Omental fat pad (tissue), 4 donors: ENCODE measurements around the gene KIAA0232. TPM values are rescaled to one million over a fixed set of nuclear protein-coding genes. Genes with fewer than 3 reads are reported as not detected.

ENCODE experiments used
- ATAC-seq: fragments of 150-250 bp; one replicate; pipeline ENCODE4 v1.9.1; 2016; ENCODE audit warnings: mild to moderate bottlenecking, moderate library complexity; ENCODE audit not compliant: low FRiP score
- DNase-seq: peaks from one replicate; pipeline ENCODE4 v3.0.0-alpha.2; 2019; ENCODE audit warnings: low spot score
- CTCF ChIP-seq, 3 donors: fragments of 450-650 bp; IDR thresholded peaks; one replicate each; pipeline ENCODE4 v1.5.1; 2016 to 2017; ENCODE audit warnings: antibody characterized with exemption in 3 of 3, mild to moderate bottlenecking in 3 of 3, moderate library complexity in 2 of 3
- total RNA-seq, 4 donors: library from RNA; depleted of rRNA; stranded (reverse); fragments of >200 nt; gene quantifications; one replicate each; pipeline ENCODE4 v1.1.0, GENCODE V29; 2016

The KIAA0232 gene
- total RNA-seq, 4 donors from 2014 or later = 26.4 to 29.8 (median 27.0) TPM

DNA sequence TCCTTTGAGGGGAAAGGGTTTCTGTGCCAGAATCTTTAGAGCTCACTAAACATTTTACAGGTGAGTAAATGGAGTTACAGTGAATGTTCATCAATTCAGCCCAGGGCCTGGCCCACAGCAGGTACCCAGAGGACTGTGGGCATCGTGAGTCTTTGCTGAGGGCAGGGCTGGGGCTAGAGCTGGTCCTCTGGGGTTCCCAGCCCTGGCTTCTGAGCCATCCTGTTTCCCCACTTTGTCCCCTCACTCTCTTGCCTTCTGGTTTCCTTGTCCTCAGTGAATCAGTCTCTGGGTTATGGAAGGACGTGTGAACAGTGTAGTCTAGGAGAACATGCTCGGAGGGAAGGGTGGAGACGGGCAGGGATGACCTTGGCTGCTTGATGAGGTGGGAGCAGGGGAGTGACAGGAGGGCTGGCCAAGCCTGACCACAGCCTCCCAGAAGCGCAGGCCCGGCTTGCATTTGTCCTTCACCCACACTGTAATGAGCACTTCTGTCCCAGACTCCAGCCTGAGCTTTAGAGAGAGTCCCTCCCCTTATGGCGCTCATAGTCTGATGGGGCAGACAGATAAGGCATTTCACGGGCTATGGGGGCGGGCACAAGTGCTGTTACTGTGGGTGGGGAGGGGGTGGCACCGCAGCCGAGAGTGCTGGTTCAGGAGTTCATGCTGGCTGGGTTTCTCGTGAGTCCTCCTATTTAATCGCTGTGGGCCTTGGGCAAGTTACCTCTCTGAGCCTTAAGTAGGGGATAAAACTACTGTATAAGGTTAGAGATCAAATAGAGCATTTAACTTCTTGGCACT is 144.4 kb downstream of the KIAA0232 start:
- DNase-seq = no peak
- ATAC-seq = peak; percentile 52
- TF ChIP-seq CTCF (IDR thresholded peaks at IDR 0.05) = no peak

- no peak for DNase-seq
- no peak for TF ChIP-seq CTCF (IDR thresholded peaks at IDR 0.05)
- ATAC-seq = no peak
Observed at GRCh38 chr4:6928081-6928480, 145.6 kb downstream of the KIAA0232 start.

DNA sequence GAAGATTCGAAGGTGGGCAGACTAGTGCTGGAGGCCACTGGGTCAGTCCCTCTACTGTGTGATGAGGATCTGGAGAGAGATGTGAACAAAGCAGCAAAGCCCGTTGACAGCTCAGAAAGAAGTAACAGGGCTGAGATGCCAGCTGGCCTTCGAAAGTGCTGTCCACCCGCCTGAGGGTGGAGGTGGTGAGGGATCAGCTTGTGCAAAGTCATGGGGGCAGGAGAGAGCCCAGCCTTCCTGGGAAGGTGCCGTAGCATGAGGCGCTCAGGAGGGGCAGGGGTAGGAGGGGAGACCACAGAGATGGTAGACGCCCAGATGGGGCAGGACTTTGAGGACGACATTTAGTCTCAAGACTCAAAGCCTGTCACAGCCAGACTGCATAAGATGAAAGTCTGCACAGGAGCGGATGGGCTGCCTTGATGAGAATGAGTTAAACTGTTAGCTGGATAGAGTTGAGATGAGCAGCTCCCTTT is 146.8 kb downstream of the KIAA0232 start:
- TF ChIP-seq CTCF (IDR thresholded peaks at IDR 0.05) = no peak
- no peak for DNase-seq
- no peak for ATAC-seq

DNA sequence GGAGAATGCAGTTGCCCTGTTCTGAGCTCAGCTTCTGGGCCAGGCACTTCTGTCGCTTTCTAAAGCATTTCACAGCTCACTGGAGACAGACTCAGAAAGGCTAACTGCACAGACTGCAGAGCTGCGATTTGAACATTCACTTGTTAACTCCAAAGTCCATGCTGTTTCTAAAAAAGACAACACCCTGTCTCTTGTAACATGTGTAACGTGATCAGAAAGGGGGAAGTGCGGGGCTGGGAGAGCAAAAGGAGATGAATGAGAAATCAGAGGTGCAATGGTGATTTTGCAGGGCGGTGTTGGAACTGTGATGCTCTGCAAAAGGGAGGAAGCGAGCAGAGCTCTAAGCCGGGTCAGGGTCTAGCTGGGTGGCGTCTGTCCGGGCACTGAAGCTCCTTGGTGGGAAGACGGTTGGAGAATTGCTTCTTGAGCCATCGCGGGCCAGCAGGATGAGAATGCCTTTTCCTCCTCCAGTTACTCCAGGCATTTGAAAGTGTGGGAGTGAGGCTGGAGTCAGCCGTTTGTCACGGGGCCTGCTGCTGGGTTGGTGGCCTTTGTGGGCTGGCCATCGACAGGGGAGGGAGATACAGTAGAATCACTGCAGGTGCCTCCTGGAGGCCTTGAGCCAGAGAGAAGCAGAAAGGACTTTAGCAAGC is 147.4 kb downstream of the KIAA0232 start:
- no peak for TF ChIP-seq CTCF (IDR thresholded peaks at IDR 0.05)
- DNase-seq = no peak
- no peak for ATAC-seq

- ATAC-seq = no peak
- TF ChIP-seq CTCF (IDR thresholded peaks at IDR 0.05) = no peak
Observed at GRCh38 chr4:6932475-6932874, 149.9 kb downstream of the KIAA0232 start.

GRCh38 chr4:6932918-6933317 is 150.4 kb downstream of the KIAA0232 start:
- DNase-seq = no peak
- no peak for TF ChIP-seq CTCF (IDR thresholded peaks at IDR 0.05)
- ATAC-seq = no peak

More at GRCh38 chr4:6932475-6932874, 149.9 kb downstream of the KIAA0232 start:
- DNase-seq = no peak

Other genes starting within 250 kb of the KIAA0232 start
- 10 to 100 TPM; 21.2 to 33.3 (median 27.2) TPM for gene MAN2B2, start 207.5 kb upstream of the KIAA0232 start, total RNA-seq
- 100 to 1,000 TPM; 125 to 149 (median 140) TPM for gene MRFAP1, start 142.0 kb upstream of the KIAA0232 start, total RNA-seq
- gene S100P, start 88.8 kb upstream of the KIAA0232 start, total RNA-seq = 10 to 100 TPM in 1 of 4 donors, 1 to 10 TPM in 1, under 1 TPM in 1, not detected in 1; 0.60 to 10.9 (median 1.1) TPM
- 10 to 100 TPM; 42.7 to 56.3 (median 45.9) TPM for gene MRFAP1L1, start 72.9 kb upstream of the KIAA0232 start, total RNA-seq
- 10 to 100 TPM; 12.3 to 23.3 (median 13.9) TPM for gene BLOC1S4, start 66.6 kb upstream of the KIAA0232 start, total RNA-seq
- 10 to 100 TPM; 38.0 to 58.2 (median 56.8) TPM for gene TBC1D14, start 127.1 kb downstream of the KIAA0232 start, total RNA-seq